ENCODE results near the gene FXYD3. TPM values are rescaled to one million over a fixed set of nuclear protein-coding genes. Genes with fewer than 3 reads are reported as not detected.

The FXYD3 gene
- total RNA-seq, 1 donor from 2014 or later: not detected

GRCh38 chr19:35135389-35135909, 19.8 kb downstream of the FXYD3 start:
- H3K36me3 Mint-ChIP-seq (ENCODE audit: low read depth, unreplicated experiment): peaks cover 9% of the 10 kb centered on the region
- no peaks in the 10 kb centered on the region for H3K9me3 Mint-ChIP-seq (ENCODE audit: unreplicated experiment)
- no peak overlapping the region for H3K4me3 Mint-ChIP-seq (ENCODE audit: unreplicated experiment)
- no peak overlapping the region for H3K27ac Mint-ChIP-seq (ENCODE audit: unreplicated experiment)
- peaks cover 3% of the 10 kb centered on the region for H3K4me1 Mint-ChIP-seq (ENCODE audit: unreplicated experiment)
- peak; percentile 85 for DNase-seq (ENCODE audit: low spot score)
- H3K27me3 Mint-ChIP-seq (ENCODE audit: unreplicated experiment): peaks cover 11% of the 10 kb centered on the region
- TF ChIP-seq CTCF (IDR thresholded peaks at IDR 0.05; ENCODE audit: unreplicated experiment): peak; percentile 87

GRCh38 chr19:35136231-35136630, 20.6 kb downstream of the FXYD3 start:
- no peak for TF ChIP-seq CTCF (IDR thresholded peaks at IDR 0.05; ENCODE audit: unreplicated experiment)
- peaks cover 3% of the 10 kb centered on the region for H3K4me1 Mint-ChIP-seq (ENCODE audit: unreplicated experiment)
- H3K4me3 Mint-ChIP-seq (ENCODE audit: unreplicated experiment): no peak overlapping the region
- peaks cover 9% of the 10 kb centered on the region for H3K36me3 Mint-ChIP-seq (ENCODE audit: low read depth, unreplicated experiment)
- DNase-seq (ENCODE audit: low spot score): no peak
- no peak overlapping the region for H3K27ac Mint-ChIP-seq (ENCODE audit: unreplicated experiment)
- H3K9me3 Mint-ChIP-seq (ENCODE audit: unreplicated experiment): no peaks in the 10 kb centered on the region
- H3K27me3 Mint-ChIP-seq (ENCODE audit: unreplicated experiment): peaks cover 11% of the 10 kb centered on the region

GRCh38 chr19:35136977-35137702, 21.5 kb downstream of the FXYD3 start:
- Mint-ChIP-seq H3K9me3 (ENCODE audit: unreplicated experiment) (no peaks in the 10 kb centered on the region), H3K36me3 (ENCODE audit: low read depth, unreplicated experiment) (peaks cover 9% of the 10 kb centered on the region), H3K4me1 (ENCODE audit: unreplicated experiment) (peaks cover 8% of the 10 kb centered on the region), H3K27ac (ENCODE audit: unreplicated experiment) (no peak overlapping the region), H3K27me3 (ENCODE audit: unreplicated experiment) (peaks cover 14% of the 10 kb centered on the region), H3K4me3 (ENCODE audit: unreplicated experiment) (no peak overlapping the region)
- no peak for TF ChIP-seq CTCF (IDR thresholded peaks at IDR 0.05; ENCODE audit: unreplicated experiment)
- DNase-seq (ENCODE audit: low spot score): no peak

- H3K4me3 Mint-ChIP-seq (ENCODE audit: unreplicated experiment): no peak within 1 kb of the TSS
- DNase-seq (ENCODE audit: low spot score): no peak
- H3K27ac Mint-ChIP-seq (ENCODE audit: unreplicated experiment): no peak within 1 kb of the TSS
- H3K36me3 Mint-ChIP-seq (ENCODE audit: low read depth, unreplicated experiment): peaks cover 4% of the 10 kb centered on the region
- TF ChIP-seq CTCF (IDR thresholded peaks at IDR 0.05; ENCODE audit: unreplicated experiment): no peak
- H3K4me1 Mint-ChIP-seq (ENCODE audit: unreplicated experiment): peaks cover 8% of the 10 kb centered on the region
- no peaks in the 10 kb centered on the region for H3K9me3 Mint-ChIP-seq (ENCODE audit: unreplicated experiment)
- H3K27me3 Mint-ChIP-seq (ENCODE audit: unreplicated experiment): peaks cover 11% of the 10 kb centered on the region
These were observed 22.8 kb downstream of the FXYD3 start, which contains the start of gene FXYD1 for GRCh38 chr19:35138305-35138892. FXYD1 (plus strand) TSS chr19:35138824; CDS start chr19:35140080, 1,256 bp downstream.
